Brain microvascular endothelial cell (primary cell): ENCODE data around the gene ADAMTS12.

Source experiments
- DNase-seq: peaks from one replicate; pipeline ENCODE4 v3.0.0-alpha.2; 2020
- H3K27ac ChIP-seq: fragments of 250-450 bp; sonication (Bioruptor Pico); 2 replicates; pipeline ENCODE4 v1.5.1; 2020; ENCODE audit warnings: mild to moderate bottlenecking, moderate library complexity
- H3K27me3 ChIP-seq: fragments of 250-450 bp; sonication (Bioruptor Pico); replicated peaks from 2 replicates; pipeline ENCODE4 v1.5.1; 2020; ENCODE audit warnings: mild to moderate bottlenecking
- H3K36me3 ChIP-seq: fragments of 250-450 bp; sonication (Bioruptor Pico); replicated peaks from 2 replicates; pipeline ENCODE4 v1.5.1; 2020; ENCODE audit warnings: mild to moderate bottlenecking
- H3K4me3 ChIP-seq: 2 replicates; pipeline ENCODE4 v1.5.1; 2011; ENCODE audit warnings: low read depth, mild to moderate bottlenecking, control low read depth, low read length, moderate library complexity
- in situ Hi-C: cut with HindIII; loops from 2 replicates; pipeline ENCODE4 v1.10.0; 2017; ENCODE audit warnings: low sequenced_read_pairs, low pct_ligation_motif_present
- TF ChIP-seq, protein P1 (sequence below): IDR thresholded peaks from 2 replicates; pipeline ENCODE4 v1.5.1; 2011; ENCODE audit warnings: low read depth, mild to moderate bottlenecking, moderate library complexity, low read length, control low read depth, inconsistent platforms; ENCODE audit errors: missing control alignments

Gene ADAMTS12

DNA sequence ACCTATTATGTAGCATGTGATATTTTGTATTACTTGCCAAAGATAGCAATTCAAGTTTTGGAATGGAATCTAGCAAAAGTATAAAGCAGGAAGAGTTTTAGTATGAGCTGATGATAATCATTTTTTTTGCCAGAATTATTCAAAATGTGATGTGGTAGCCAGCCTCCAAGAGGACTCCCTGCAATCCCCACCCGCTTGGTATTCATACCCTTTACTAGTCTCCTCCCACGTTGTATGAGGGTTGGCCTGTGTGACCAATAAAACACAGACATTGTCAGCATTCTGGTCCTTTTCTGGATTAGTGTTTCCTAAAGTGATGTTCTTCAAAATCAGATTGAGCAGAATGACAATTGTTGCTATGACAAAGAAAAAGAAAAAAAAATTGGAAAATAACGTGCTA, 387.2 kb downstream of the ADAMTS12 start:
- H3K4me3 ChIP-seq: no peak overlapping the region
- TF ChIP-seq, protein P1, sequence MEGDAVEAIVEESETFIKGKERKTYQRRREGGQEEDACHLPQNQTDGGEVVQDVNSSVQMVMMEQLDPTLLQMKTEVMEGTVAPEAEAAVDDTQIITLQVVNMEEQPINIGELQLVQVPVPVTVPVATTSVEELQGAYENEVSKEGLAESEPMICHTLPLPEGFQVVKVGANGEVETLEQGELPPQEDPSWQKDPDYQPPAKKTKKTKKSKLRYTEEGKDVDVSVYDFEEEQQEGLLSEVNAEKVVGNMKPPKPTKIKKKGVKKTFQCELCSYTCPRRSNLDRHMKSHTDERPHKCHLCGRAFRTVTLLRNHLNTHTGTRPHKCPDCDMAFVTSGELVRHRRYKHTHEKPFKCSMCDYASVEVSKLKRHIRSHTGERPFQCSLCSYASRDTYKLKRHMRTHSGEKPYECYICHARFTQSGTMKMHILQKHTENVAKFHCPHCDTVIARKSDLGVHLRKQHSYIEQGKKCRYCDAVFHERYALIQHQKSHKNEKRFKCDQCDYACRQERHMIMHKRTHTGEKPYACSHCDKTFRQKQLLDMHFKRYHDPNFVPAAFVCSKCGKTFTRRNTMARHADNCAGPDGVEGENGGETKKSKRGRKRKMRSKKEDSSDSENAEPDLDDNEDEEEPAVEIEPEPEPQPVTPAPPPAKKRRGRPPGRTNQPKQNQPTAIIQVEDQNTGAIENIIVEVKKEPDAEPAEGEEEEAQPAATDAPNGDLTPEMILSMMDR: no peak
- in situ Hi-C loops: no loop called here

DNA sequence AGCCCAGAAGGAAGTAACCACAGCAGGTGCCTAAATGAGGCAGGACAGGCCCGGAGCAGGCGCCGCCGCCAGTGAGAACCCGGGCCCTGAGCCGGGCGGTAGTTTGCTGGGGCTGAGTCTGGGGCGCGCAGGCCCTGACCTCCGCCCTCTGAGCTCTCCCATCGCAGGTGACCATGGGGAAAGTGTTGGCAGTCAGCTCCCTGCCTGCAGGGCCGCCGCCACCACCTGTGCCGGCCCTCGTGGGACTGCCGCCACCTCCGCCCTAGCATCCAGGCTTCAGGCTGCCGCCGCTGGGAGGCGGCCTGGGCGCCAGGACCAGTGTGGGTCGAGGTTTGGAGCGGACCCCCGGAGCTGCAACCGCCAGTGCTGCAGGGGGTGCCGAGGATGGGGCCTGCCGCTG, 389.9 kb downstream of the ADAMTS12 start:
- Histone ChIP-seq H3K4me3 (no peak overlapping the region), H3K36me3 (no peaks in the 10 kb centered on the region), H3K27ac (no peak overlapping the region), H3K27me3 (no peaks in the 10 kb centered on the region)
- no peak for DNase-seq
- in situ Hi-C loops: no loop called here
- TF ChIP-seq, protein P1: no peak

More for the DNA sequence above, 387.2 kb downstream of the ADAMTS12 start:
- H3K27me3 ChIP-seq: no peaks in the 10 kb centered on the region
- H3K27ac ChIP-seq: no peak overlapping the region
- H3K36me3 ChIP-seq: no peaks in the 10 kb centered on the region
- DNase-seq: no peak

DNA sequence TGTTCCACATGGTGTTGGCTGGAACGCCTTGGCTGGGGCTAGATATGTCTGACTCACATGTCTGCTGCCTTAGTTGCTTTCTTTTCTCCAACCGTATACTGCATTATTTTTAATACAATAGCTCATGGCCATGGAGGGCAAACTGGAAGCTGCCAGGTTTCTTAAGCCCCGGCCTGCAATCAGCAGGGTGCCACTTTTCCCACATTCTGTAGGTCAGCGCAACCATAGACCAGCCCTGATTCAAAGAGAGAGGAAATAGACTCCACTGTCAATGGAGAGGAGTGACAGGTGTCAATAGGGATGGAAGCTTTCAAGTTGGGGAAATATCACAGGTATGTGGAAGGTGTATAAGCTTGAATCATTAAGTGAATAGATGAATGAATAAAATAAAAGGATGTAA, 390.5 kb downstream of the ADAMTS12 start:
- in situ Hi-C loops: no loop called here
- Histone ChIP-seq H3K27me3 (no peaks in the 10 kb centered on the region), H3K4me3 (no peak overlapping the region), H3K36me3 (no peaks in the 10 kb centered on the region), H3K27ac (no peak overlapping the region)
- TF ChIP-seq, protein P1: no peak
- no peak for DNase-seq

DNA sequence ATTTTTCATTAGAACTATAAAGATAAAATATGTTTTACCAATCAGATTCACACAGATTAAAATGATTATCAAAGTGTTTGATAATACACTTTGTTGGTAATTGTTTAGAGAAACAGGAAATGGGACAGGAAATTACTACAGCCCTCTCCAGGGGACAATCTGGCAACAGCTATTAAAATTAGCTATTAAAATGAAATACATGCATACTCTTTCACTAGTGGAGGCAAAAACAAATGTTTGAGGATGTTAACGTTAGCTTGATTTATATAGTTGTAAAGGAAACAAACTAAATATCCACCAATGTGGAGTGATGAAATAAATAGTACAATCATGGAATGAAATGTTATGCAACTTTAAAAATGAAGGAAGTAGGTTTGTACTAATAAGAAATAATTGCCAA, 397.3 kb downstream of the ADAMTS12 start:
- Histone ChIP-seq H3K4me3 (no peak overlapping the region), H3K27ac (no peak overlapping the region), H3K36me3 (no peaks in the 10 kb centered on the region), H3K27me3 (no peaks in the 10 kb centered on the region)
- TF ChIP-seq, protein P1: no peak
- no peak for DNase-seq
- in situ Hi-C loops: no loop called here

DNA sequence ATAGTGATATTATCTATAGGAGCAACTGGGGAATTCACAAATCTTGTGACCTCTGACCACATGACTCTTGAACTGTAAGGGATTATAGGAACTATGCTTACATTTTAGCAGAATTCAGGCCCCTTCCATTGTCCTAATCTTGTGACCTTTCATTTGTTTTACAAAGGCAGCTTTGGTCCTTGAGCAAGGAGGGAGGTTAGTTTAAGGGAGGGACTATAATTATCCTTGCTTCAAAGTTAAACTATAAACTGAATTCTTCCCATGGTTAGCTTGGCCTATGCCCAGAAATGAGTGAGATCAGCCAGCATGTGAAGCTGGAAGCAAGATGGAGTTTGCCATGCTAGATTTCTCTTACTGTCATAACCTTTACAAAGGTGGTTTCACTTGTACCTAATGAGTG, 399.8 kb downstream of the ADAMTS12 start:
- no peak overlapping the region for H3K27ac ChIP-seq
- no peaks in the 10 kb centered on the region for H3K27me3 ChIP-seq
- H3K4me3 ChIP-seq: no peak overlapping the region
- H3K36me3 ChIP-seq: no peaks in the 10 kb centered on the region
- in situ Hi-C loops: no loop called here
- TF ChIP-seq, protein P1: no peak
- no peak for DNase-seq

DNA sequence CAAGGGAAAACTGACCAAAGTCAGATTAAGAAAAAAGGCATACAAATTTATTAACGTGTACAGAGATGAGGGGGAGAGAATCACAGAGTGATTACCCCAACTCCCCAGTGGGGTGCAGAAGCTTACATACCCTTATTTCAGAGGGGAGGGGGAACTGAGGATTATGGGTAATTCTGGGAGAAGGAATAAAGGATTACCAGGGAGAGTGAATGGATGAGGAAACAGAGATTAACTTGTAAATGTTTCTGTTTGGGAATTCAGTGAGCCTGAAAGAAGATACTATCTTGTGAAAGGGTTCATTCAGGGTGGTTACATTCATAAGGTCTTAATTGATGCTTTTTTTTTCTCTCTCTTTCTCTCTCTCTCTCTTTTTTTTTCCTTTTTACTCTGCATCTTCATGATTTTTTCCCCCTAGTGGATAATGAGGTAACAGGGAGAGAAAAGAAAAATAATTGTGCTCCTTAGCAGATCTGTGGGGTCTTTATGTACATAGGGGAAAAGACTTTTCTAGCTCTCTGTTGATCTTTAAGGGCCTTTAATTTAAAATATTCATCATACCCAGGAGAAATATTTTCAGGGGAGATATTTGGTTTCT, 401.6 kb downstream of the ADAMTS12 start:
- Histone ChIP-seq H3K4me3 (no peak overlapping the region), H3K27me3 (no peaks in the 10 kb centered on the region), H3K36me3 (no peaks in the 10 kb centered on the region), H3K27ac (no peak overlapping the region)
- TF ChIP-seq, protein P1: no peak
- in situ Hi-C loops: no loop called here
- DNase-seq: no peak
